GM10248 (cell line): ENCODE measurements around the gene ZNF3.

Experiments
- CTCF ChIA-PET: fragments of 300-600 bp; sonication (Branson Sonifier 250); formaldehyde crosslinking; extraction: SDS; loops from one replicate; lab custom pipeline; 2021; ENCODE audit warnings: antibody characterized with exemption; lab: Yijun Ruan, JAX
- POLR2A ChIA-PET: fragments of 350-650 bp; sonication (Branson Sonifier 250); formaldehyde crosslinking; extraction: SDS; loops from one replicate; lab custom pipeline; 2020; ENCODE audit warnings: antibody characterized with exemption; lab: Yijun Ruan, JAX
- DNase-seq: peaks from one replicate; pipeline ENCODE4 v3.0.0; 2012; ENCODE audit errors: extremely low spot score
- TF ChIP-seq, protein P1 (sequence below): IDR thresholded peaks from 2 replicates; pipeline ENCODE4 v1.5.1; 2012; ENCODE audit warnings: mild to moderate bottlenecking, low read depth; ENCODE audit errors: extremely low read depth, missing control alignments, control extremely low read depth

The ZNF3 gene

DNA sequence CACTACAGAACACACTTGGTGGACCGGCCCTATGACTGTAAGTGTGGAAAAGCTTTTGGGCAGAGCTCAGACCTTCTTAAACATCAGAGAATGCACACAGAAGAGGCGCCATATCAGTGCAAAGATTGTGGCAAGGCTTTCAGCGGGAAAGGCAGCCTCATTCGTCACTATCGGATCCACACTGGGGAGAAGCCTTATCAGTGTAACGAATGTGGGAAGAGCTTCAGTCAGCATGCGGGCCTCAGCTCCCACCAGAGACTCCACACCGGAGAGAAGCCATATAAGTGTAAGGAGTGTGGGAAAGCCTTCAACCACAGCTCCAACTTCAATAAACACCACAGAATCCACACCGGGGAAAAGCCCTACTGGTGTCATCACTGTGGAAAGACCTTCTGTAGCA, 17.4 kb downstream of the ZNF3 start:
- TF ChIP-seq, protein P1, sequence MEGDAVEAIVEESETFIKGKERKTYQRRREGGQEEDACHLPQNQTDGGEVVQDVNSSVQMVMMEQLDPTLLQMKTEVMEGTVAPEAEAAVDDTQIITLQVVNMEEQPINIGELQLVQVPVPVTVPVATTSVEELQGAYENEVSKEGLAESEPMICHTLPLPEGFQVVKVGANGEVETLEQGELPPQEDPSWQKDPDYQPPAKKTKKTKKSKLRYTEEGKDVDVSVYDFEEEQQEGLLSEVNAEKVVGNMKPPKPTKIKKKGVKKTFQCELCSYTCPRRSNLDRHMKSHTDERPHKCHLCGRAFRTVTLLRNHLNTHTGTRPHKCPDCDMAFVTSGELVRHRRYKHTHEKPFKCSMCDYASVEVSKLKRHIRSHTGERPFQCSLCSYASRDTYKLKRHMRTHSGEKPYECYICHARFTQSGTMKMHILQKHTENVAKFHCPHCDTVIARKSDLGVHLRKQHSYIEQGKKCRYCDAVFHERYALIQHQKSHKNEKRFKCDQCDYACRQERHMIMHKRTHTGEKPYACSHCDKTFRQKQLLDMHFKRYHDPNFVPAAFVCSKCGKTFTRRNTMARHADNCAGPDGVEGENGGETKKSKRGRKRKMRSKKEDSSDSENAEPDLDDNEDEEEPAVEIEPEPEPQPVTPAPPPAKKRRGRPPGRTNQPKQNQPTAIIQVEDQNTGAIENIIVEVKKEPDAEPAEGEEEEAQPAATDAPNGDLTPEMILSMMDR: no peak
- ChIA-PET CTCF (interaction anchor here (0.9 to 2.6 kb wide), 6 partner anchors 12 to 71 kb away, joined by 3 to 8 read pairs (median 4); partner anchors contain the start of genes ZNF3 and ZSCAN21), POLR2A (interaction anchor here (1.0 kb wide), 1 partner anchor 14 kb away, joined by 4 read pairs; no protein-coding TSS in a partner anchor)
- DNase-seq: no peak

DNA sequence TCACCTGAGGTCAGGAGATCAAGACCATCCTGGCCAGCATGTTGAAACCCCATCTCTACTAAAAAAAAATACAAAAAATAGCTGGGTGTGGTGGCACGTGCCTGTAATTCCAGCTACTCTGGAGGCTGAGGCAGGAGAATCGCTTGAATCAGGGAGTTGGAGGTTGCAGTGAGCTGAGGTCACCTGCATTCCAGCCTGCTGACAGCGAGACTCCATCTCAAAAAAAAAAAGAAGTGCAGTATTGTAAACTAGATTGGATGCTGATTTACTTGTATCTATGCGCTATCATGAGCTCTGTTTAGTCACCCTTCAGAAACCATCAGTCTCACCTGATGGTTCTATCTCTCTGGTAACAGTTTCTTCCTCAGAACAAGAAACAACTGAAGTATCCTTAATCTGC, 18.1 kb downstream of the ZNF3 start:
- TF ChIP-seq, protein P1: no peak
- POLR2A ChIA-PET: interaction anchor here (1.0 kb wide), 1 partner anchor 15 kb away, joined by 4 read pairs; no protein-coding TSS in a partner anchor
- CTCF ChIA-PET: interaction anchor here (0.6 to 2.6 kb wide), 7 partner anchors 9 to 854 kb away, joined by 3 to 8 read pairs (median 5); partner anchors contain the start of genes ZNF3 and ZSCAN21
- DNase-seq: no peak

DNA sequence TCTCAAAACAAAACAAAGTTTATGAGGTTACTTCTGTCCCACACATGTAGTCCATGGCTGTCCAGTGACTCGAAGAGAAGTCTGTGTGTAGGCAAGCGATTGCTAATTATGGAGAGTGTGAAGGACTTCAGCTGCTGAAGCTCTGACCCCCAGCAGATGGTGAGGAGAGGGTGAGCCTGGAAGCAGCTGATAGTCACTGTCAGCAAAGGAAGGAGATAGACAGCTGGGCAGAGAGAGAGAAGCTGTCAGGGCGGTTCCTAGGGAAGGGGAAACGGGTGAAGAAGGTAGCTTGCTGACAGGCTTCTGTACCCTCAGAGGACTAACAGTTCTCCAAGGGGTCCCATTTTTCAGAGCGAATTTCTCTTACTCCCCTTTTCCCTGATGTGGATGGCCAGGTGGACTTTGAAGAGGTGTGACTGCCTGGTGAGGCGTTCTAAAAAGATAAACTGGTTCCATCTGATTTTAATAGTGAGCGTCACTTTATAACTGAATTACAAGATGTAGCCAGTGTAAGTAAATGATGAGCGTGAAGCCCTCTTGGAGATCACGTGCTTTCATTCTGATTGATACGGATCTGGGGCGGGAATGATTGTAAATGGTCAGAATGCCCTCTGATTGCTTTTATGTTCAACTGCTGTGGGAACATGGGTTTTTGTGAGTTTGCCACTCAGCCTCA, 19.9 kb downstream of the ZNF3 start:
- ChIA-PET POLR2A (no interaction called here), CTCF (interaction anchor here (1.2 to 1.8 kb wide), 2 partner anchors 12 to 14 kb away, joined by 3 to 4 read pairs; partner anchors contain the start of gene ZSCAN21)
- DNase-seq: no peak
- TF ChIP-seq, protein P1: no peak

DNA sequence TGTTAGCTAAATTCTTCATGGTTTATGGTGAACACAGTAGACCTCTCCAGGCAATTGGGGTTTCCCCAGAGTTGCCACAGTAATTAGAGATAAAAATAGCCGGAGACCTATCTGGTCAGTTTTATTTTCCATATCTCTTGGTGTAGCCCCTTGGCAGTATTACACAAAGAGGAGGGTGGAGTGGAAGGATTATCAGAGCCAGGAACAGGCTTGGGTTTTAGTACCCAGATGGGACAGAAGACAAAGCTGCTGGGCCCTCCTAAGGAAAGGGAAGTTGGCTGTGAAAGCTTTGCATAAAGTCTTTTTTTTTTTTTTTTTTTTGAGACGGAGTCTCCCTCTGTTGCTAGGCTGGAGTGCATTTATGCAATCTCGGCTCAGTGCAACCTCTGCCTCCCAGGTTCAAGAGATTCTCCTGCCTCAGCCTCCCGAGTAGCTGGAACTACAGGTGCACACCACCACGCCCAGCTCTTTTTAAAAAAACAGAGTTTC, 22.2 kb downstream of the ZNF3 start:
- no peak for DNase-seq
- ChIA-PET CTCF (interaction anchor here (1.2 to 2.6 kb wide), 6 partner anchors 10 to 145 kb away, joined by 3 to 8 read pairs (median 5); partner anchors contain the start of gene ZSCAN21), POLR2A (interaction anchor here (0.6 to 1.8 kb wide), 3 partner anchors 10 to 540 kb away, joined by 3 to 4 read pairs (median 3); partner anchors contain the start of gene ZSCAN21)
- TF ChIP-seq, protein P1: no peak

DNA sequence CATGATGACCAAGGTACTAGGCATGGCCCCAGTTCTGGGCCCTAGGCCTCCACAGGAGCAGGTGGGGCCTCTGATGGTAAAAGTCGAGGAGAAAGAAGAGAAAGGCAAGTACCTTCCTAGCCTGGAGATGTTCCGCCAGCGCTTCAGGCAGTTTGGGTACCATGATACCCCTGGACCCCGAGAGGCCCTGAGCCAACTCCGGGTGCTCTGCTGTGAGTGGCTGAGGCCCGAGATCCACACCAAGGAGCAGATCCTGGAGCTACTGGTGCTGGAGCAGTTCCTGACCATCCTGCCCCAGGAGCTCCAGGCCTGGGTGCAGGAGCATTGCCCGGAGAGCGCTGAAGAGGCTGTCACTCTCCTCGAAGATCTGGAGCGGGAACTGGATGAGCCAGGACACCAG, 24.5 kb downstream of the ZNF3 start:
- DNase-seq: no peak
- CTCF ChIA-PET: interaction anchor here (0.8 to 2.6 kb wide), 2 partner anchors 63 to 67 kb away, joined by 3 to 8 read pairs; no protein-coding TSS in a partner anchor
- TF ChIP-seq, protein P1: no peak
- POLR2A ChIA-PET: no interaction called here

DNA sequence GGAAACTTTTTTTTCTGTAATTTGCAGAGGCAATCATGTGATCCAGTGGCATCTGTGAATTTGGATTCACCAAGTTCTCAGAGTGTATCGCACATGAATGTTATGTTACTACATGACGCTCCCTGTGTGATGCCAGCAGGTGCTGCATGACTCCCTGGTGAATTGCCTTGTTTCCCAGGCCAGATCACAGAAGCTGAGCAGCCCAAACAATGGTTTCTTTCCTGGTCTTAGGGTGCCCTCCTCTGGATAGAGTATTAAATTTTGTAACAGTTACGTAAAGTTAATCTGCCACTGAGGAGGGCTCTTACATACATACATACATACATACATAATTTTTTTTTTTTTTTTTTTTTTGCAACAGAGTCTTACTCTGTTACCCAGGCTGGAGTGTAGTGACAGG, 28.3 kb downstream of the ZNF3 start:
- ChIA-PET CTCF (interaction anchor here (1.0 to 3.2 kb wide), 13 partner anchors 10 to 139 kb away, joined by 3 to 22 read pairs (median 4); partner anchors contain the start of gene ZKSCAN1), POLR2A (interaction anchor here (0.7 kb wide), 1 partner anchor 438 kb away, joined by 6 read pairs; no protein-coding TSS in a partner anchor)
- peak; percentile 40 for DNase-seq
- TF ChIP-seq, protein P1: no peak
